ENCODE data around the gene UBE2D3. TPM values are rescaled to one million over a fixed set of nuclear protein-coding genes. Genes with fewer than 3 reads are reported as not detected.
"Not testable (repeated sequence)": the region's sequence is repeated elsewhere in the genome, so short reads cannot be mapped to it uniquely, and the experiment has no call there.

UBE2D3 gene
- total RNA-seq, 2 donors from 2014 or later = 289 to 296 TPM

GRCh38 chr4:102842367-102842766 lies 15.0 kb upstream of the UBE2D3 start:
- intact Hi-C loops (cut with DNase I, micrococcal nuclease) = no loop called here
- no peak for DNase-seq
- ATAC-seq = no peak

- DNase-seq (no peak), ATAC-seq (no peak)
- intact Hi-C loops (cut with DNase I, micrococcal nuclease) = no loop called here
Measured at GRCh38 chr4:102836596-102836995, 9.2 kb upstream of the UBE2D3 start.

- intact Hi-C loops (cut with DNase I, micrococcal nuclease) = no loop called here
- ATAC-seq (no peak), DNase-seq (no peak)
Measured at GRCh38 chr4:102832667-102833066, 5.3 kb upstream of the UBE2D3 start.

- ATAC-seq (no peak), DNase-seq (no peak)
- intact Hi-C loops (cut with DNase I, micrococcal nuclease) = no loop called here
Measured at GRCh38 chr4:102832105-102832504, 4.8 kb upstream of the UBE2D3 start.

GRCh38 chr4:102829803-102830202 lies 2.5 kb upstream of the UBE2D3 start:
- intact Hi-C loops (cut with DNase I, micrococcal nuclease) = loop anchor here in 1 of 2 donors (5.0 kb wide), 1 partner anchor 37 kb away; the partner anchor contains the start of gene CISD2
- DNase-seq (no peak), ATAC-seq (no peak)

- DNase-seq (no peak), ATAC-seq (no peak)
- intact Hi-C loops (cut with DNase I, micrococcal nuclease) = loop anchor here in 1 of 2 donors (5.0 kb wide), 1 partner anchor 39 kb away; the partner anchor contains the start of gene CISD2
Measured at GRCh38 chr4:102828497-102828808, 1.1 kb upstream of the UBE2D3 start.

- ATAC-seq = peak; percentile 74
- intact Hi-C loops (cut with DNase I, micrococcal nuclease) = loop anchor here in 1 of 2 donors (5.0 kb wide), 1 partner anchor 39 kb away; the partner anchor contains the start of gene CISD2
- peak; percentile 99 to 100 for DNase-seq
Measured at GRCh38 chr4:102827674-102828496, 534 bp upstream of the UBE2D3 start.

GRCh38 chr4:102826105-102826889 lies 1.1 kb downstream of the UBE2D3 start:
- intact Hi-C loops (cut with DNase I, micrococcal nuclease) = loop anchor here in 1 of 2 donors (5.0 kb wide), 1 partner anchor 41 kb away; the partner anchor contains the start of gene CISD2
- DNase-seq = no peak
- ATAC-seq = no peak

GRCh38 chr4:102825261-102826091 lies 1.9 kb downstream of the UBE2D3 start:
- no peak for ATAC-seq
- intact Hi-C loops (cut with DNase I, micrococcal nuclease) = loop anchor here in 1 of 2 donors (5.0 kb wide), 1 partner anchor 42 kb away; the partner anchor contains the start of gene CISD2
- peak; percentile 14 to 37 for DNase-seq

- no peak for DNase-seq
- intact Hi-C loops (cut with DNase I, micrococcal nuclease) = no loop called here
- no peak for ATAC-seq
Measured at GRCh38 chr4:102824398-102824797, 3.0 kb downstream of the UBE2D3 start.

GRCh38 chr4:102823897-102824296 lies 3.5 kb downstream of the UBE2D3 start:
- DNase-seq (no peak), ATAC-seq (no peak)
- intact Hi-C loops (cut with DNase I, micrococcal nuclease) = no loop called here

- DNase-seq = no peak
- intact Hi-C loops (cut with DNase I, micrococcal nuclease) = no loop called here
- ATAC-seq = no peak
Measured at GRCh38 chr4:102823464-102823863, 3.9 kb downstream of the UBE2D3 start.

- intact Hi-C loops (cut with DNase I, micrococcal nuclease) = loop anchor here in 1 of 2 donors (10.0 kb wide), 1 partner anchor 55 kb away; the partner anchor contains the start of gene MANBA
- ATAC-seq = peak; percentile 71
- DNase-seq = no peak
Measured at GRCh38 chr4:102819588-102820365, 7.6 kb downstream of the UBE2D3 start.

- not testable (repeated sequence) for ATAC-seq
Measured at GRCh38 chr4:102819100-102819499, 8.3 kb downstream of the UBE2D3 start.

GRCh38 chr4:102817613-102818268 lies 9.6 kb downstream of the UBE2D3 start:
- ATAC-seq (peak; percentile 31), DNase-seq (no peak)
- intact Hi-C loops (cut with DNase I, micrococcal nuclease) = loop anchor here in 1 of 2 donors (10.0 kb wide), 1 partner anchor 53 kb away; the partner anchor contains the start of gene MANBA

More at GRCh38 chr4:102819100-102819499, 8.3 kb downstream of the UBE2D3 start:
- intact Hi-C loops (cut with DNase I, micrococcal nuclease) = loop anchor here in 1 of 2 donors (10.0 kb wide), 1 partner anchor 54 kb away; the partner anchor contains the start of gene MANBA
- not testable (repeated sequence) for DNase-seq

GRCh38 chr4:102817021-102817605 lies 10.2 kb downstream of the UBE2D3 start:
- no peak for ATAC-seq
- no peak for DNase-seq
- intact Hi-C loops (cut with DNase I, micrococcal nuclease) = loop anchor here in 1 of 2 donors (10.0 kb wide), 1 partner anchor 52 kb away; the partner anchor contains the start of gene MANBA

- intact Hi-C loops (cut with DNase I, micrococcal nuclease) = loop anchor here in 1 of 2 donors (10.0 kb wide), 1 partner anchor 51 kb away; the partner anchor contains the start of gene MANBA
- ATAC-seq = no peak
- DNase-seq = no peak
Measured at GRCh38 chr4:102815981-102816380, 11.4 kb downstream of the UBE2D3 start.
